DMS79 treated with DMSO at 0.1 percent for 48 hours (cell line): ENCODE measurements around the gene HELB.
"Not testable (repeated sequence)": the region's sequence is repeated elsewhere in the genome, so short reads cannot be mapped to it uniquely, and the experiment has no call there.

Experiments used
- DNase-seq: peaks from one replicate; lab custom pipeline; 2025; lab: John Stamatoyannopoulos, UW

Gene HELB

DNA sequence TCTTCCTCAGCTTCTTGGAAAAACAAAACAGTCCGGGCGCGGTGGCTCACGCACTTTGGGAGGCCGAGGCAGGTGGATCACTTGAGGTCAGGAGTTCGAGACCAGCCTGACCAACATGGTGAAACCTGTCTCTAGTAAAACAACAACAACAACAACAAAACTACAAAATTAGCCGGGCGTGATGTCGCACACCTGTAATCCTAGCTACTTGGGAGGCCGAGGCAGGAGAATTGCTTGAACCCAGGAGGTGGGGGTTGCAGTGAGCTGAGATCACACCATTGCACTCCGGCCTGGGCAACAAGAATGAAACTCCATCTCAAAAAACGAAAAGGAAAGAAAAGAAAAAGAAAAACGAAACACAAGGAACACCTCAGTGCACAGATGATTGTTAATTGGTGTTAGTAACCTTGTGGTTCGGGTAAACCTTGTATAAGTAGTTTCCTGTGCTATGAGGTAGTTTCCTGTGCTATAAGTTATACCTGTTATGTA, 1.1 kb downstream of the HELB start:
- not testable (repeated sequence) for DNase-seq

DNA sequence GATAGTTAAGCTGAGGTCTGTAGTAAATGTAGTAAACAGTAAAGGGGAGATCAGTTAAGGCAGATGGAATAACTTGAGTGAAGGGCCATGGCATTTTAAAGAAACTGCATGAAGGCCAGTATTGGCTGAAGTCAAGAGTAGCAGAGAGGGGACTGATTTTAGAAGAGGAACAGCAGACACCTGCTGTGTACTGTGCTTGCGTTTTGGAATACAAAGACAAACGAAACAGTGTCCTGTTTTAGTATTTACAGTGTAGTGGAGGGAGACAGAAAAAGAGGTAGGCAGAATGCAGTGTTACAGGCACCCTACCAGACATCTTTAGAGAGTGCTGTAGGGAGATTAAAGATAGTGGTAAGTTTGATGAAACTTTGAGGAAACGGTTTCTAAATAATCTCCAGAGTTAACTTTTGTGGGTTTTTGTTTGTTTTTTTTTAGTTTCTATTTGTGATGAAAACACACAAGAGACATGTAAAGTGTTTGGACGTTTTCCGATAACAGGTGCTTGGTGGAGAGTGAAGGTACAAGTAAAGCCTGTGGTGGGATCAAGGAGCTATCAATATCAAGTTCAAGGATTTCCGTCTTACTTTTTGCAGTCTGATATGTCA, 2.1 kb downstream of the HELB start:
- no peak for DNase-seq

DNA sequence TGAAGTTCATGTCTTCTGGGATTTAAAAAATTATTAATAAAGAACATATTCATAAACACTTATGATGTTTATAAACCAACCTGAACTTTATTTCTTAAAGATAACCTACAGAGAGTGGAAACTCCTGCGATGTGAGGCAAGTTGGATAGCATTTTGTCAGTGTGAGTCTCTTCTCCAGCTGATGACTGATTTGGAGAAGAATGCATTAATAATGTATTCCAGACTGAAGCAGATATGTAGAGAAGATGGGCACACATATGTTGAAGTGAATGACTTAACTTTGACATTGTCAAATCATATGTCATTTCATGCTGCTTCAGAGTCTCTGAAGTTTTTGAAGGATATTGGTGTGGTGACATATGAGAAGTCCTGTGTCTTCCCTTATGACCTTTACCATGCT, 7.3 kb downstream of the HELB start:
- no peak for DNase-seq

DNA sequence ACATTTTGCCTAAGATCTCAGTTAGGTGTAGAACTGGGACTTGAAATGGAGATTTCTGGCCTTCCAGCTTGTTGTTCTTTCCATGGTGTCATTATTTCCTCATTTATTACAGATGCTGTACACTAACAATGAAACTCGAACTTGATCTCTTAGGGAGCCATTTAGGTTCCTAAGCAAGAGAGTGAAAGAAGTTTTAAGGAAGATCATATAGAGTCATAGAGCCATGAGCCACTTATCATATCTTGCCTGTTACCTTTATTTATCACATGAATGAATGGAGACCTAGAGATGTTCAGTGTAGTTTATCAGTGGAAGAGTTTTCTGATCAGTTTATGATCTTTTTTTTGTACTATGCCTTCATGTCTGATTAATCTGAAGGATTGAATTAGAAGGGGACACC, 9.9 kb downstream of the HELB start:
- DNase-seq, result no peak

DNA sequence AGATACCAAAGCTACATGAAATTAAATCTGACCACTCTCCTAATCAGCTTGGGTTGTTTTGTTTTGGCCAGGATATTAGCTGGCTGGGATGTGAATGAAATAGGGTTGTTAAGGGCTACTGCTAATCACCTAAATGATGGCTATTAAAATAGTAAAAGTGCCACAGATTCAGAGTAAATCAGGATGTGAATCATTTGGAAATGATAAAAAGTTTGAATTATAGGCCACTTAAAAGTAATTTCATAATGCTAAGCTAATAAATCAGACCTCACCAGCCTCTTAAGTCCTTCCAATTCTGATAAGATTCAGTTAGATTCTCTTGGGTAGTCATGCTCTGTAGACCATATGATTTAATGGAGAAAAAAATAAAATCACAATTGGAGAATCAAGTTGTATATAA, 12.0 kb downstream of the HELB start:
- no peak for DNase-seq

DNA sequence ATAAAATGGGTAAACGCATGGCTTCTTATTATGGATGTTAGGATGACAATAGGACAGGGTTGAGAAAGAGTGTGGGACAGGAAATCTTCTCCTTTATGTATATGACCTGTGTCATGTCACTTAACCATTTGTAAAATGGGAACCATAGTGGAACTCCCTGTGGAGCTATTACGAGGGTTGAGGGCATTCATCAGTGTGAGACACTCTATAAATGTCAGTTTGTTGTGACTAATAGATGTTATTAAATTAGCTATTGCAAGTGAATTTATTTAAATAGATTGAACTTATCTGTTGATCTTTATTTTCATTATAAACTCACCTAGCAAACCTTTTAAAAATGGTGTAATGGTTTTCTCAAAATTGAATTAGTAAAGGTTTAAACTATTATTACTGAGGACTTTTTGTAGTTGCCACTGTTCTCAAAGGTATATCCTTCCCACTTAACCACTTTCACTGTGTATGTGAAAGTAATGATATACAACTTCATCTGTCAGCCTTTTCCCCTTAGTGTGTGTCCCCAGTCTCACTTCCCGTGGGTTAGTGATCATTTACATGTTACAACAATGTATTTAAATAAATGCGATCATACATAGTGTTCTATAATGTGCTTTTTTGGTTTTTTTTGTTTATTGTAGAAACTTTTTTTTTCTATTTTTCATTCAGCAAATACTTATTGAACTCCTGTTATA, 17.1 kb downstream of the HELB start:
- no peak for DNase-seq

DNA sequence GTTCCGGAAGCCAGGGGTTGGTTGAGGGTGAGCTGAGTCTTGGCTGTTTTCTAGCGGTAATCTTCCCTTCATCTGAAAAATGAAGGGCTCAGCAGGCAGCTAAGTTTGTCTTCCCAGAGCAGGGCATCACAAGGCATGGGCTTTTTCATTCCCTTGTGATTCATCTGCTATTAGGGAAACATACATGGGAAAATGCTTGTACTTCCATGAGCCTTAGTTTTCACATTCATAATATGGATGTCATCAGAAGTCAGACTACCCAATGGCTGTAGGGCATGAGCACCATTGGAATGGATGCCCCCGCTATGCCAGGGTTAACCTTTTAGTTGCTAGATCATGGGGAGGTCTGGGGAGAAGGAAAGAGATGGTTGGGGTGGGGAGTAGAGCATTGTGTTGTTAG, 18.7 kb downstream of the HELB start:
- DNase-seq, result no peak

DNA sequence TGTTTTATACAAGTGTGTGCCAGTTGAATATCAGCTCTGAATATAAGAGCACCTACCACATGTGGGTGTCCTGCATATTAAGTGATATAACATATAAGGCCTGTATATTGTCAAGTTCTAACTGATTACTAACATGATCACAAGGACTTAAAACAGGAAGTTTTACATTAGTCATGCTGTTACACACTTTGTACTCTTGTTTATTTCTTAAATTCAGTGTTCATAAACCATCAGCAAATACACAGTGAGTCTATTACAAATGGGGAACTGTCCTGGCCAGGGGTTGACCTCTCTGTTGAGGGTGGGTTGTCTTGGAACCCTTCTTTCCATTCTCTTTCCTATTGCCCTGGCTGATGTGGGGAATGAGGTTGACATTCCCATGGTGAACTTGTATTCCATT, 19.1 kb downstream of the HELB start:
- no peak for DNase-seq

DNA sequence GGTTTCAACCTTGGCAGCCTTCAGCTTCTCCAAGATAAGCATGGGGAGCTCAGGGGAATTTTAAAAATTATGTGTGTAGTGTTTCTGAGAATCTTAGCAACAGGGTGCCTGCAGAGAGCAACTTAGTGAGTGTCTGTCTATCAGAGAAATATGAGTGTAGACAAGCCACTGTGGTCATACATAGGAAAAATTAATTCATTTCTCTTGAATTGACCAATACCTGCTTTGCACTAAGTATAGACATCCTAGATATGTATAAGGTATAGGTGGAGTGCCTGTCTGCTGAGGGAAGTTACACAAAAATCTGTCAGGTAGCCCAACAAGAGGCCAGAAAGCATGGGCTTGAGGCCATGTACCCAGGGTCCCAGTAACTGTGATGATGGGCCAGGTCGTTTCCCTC, 20.7 kb downstream of the HELB start:
- no peak for DNase-seq

DNA sequence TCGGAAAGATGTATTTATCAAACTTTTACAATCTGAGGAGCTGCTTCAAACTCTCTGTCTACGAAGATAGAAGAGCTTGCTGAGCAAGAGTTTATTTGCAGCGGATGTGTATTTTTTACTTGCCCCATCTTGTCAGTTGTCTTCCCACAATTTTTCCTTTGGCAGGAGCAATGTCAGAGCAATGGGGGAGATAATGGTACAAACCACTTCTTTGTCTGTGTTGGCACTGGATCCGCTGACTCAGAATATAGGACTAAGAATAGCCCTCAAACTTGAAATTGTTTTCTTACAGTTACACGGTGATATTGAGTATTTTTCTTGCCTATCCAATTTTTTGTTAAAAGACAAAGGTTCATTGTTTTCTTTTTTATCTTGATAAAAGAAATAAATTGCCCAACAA, 27.6 kb downstream of the HELB start:
- no peak for DNase-seq

DNA sequence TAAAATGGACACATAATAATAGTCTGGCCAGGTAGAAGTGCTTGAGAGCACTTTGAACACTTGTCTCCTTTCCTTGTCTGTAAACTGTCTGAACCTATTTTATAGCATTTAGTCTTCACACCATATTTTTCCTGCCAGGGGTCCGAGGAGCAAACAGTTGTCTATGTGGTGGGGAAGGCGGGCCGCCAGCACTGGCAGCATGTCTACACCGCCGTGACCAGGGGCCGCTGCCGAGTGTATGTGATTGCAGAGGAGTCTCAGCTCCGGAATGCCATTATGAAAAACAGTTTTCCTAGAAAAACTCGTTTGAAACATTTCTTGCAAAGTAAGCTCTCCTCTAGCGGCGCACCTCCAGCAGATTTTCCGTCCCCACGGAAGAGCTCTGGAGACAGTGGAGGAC, 28.7 kb downstream of the HELB start:
- no peak for DNase-seq

DNA sequence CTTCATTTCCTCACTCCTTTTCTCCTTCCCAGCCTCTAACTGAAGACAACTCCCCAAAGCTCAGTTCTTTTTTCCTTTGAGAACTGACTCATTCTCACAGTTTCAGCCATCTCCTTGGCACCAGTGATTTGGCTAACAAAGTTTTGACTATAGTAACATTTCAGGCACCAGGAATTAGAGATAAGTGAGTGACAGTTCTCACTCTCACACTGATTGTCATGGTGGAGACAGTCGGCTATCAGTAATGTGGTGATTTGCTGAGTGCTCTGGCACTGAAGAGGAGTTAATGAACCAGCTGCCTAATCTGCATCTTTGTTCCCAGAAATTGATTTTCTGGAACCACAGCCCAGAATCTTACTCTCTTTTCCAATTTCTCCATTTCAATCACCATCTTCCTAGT, 29.5 kb downstream of the HELB start:
- DNase-seq, result no peak

DNA sequence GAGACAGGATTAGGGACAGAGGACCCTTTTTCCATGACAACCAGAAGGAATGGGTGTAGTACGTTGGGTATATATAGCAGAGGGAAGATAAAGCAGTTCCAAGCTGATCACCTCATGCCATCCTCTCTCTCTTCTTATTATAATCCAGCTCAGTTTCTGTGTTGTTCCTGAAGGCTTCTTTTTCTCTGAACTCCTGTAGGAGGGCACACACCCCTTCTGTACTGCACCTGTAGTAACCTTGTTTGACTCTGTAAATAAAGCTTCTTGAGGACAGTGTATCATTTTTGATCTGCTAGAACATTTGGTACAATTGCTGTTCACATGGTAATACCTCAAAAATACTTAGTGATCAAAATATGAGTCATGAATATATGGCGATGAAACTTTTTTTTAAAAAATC, 33.5 kb downstream of the HELB start:
- DNase-seq, result no peak

DNA sequence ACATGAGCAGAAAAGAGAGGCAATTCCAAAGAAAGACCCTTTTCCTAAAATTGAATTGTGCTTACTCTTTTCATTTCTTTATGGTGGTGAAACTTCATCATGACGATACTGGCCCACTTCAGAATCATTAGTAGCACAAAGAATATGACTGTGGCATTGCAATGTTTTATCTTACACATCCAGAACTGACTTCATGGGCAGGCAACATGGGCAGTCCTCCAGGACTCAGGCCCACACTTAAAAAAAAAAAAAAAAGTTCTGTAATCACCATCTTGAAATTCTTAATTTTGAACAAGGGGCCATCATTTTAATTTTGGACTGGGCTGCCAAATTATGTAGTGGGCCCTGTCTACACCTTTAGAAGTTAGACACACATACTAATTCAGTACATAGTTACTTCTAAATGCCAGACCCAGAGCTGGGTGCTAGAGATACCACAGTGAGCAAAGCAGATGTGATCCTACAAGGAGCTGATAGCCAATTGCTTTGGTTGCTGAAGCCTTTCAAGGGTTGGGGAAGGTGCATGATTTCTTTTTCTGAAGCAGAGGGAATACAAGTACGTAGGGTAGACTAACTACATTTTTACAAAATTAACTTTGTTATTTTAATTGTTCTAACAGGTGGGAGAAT, 35.2 kb downstream of the HELB start:
- no peak for DNase-seq

DNA sequence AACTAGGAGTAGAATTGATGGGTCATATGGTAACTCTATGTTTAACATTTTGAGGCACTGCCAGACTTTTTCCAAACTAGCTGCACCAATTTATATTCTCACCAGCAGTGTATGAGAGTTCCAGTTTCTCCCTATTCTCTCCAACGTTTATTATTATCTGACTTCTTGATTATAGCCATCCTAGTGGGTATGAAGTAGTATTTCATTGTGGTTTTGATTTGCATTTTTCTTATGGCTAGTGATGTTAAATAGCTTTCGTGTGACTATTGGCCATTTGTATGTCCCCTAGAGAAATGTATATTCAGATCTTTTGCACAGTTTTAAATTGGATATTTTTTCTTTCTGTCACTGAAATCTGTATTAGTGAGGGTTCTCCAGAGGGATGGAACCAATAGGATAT, 37.8 kb downstream of the HELB start:
- DNase-seq, result no peak

DNA sequence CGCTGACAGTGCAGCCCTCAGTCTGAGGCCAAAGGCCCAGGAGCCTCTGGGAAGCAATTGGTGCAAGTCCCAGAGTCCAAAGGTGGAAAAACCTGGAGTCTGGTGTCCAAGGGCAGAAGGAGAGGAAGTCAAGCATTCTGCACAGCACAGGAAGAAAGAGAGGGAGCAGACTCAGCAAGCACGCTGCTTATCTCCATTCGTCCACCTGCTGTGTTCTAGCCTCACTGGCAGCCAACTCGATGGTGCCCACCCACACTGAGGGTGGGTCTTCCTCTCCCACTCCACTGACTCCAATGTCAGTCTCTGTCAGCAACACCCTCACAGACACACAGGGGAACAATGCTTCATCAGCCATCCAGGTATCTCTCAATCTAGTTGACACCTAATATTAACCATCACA, 38.8 kb downstream of the HELB start:
- no peak for DNase-seq

DNA sequence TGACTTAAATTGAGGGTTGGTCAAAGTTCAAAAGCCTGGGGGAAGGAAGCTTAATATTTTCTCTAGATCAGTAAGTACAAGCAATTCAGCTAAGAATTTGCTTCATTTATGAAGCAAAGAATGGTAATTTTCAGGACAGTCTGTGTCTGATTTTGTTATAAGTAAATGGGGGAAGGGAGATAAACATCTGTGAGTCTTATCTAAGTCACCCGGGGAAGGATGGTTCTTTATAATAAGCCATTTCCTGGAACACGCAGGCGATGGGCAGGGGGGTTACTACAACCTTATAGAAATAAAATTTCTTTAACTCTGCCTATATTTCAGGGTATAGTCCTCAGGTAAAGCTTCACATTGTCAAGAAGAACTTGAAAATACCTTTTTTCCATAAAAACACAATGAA, 42.9 kb downstream of the HELB start:
- no peak for DNase-seq

DNA sequence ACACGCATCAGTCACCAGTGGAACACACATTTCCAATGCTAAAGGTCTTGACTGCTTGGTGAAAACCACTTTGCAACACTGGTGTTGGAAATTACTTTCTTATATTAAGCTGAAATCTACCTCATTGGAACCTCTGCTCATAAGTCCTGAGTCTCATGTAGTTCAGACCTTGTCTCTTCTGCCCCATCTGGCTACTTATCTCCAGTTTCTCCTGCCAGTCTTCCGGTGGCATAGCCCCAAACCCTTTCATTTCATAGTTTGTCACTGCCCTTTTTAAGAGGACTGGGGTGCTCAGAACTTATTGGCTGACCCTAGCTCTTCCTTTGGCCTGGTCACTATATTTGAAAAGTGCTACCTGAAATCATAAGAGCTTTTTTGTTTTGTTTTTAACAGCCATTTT, 43.7 kb downstream of the HELB start:
- no peak for DNase-seq

DNA sequence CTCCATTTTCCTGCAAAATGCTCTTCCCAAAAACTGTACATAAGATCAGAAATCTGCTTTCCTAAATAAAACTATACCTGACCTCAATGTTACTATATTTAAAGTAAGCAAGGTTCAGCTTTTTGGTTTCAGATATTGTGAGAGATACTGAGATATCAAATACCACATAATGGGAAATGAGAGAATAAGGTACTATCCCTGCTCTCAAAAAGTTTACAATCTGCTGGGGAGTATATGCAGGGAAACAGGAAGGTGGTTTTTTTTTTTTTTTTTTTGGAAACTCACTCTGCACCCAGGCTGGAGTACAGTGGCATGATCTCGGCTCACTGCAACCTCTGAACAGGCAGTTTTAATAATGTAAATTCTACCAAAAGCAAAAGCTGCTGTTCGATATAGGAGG, 49.0 kb downstream of the HELB start:
- DNase-seq, result no peak

DNA sequence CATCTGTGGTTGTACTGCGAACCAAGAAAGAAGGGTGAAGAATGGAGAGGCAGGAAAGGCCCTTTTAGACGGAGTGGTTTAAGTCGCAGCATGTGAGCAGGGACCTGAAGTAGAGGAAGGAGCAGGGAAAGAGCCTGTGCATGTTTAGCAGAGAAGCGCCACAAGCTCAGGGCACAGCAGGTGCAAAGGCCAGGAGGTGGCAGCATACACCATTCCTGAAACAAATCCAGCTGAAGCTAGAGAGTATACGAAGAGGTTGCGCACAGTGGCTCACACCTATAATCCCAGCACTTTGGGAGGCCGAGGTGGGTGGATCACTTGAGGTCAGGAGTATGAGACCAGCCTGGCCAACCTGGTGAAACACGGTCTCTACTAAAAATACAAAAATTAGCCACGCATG, 49.9 kb downstream of the HELB start:
- no peak for DNase-seq

DNA sequence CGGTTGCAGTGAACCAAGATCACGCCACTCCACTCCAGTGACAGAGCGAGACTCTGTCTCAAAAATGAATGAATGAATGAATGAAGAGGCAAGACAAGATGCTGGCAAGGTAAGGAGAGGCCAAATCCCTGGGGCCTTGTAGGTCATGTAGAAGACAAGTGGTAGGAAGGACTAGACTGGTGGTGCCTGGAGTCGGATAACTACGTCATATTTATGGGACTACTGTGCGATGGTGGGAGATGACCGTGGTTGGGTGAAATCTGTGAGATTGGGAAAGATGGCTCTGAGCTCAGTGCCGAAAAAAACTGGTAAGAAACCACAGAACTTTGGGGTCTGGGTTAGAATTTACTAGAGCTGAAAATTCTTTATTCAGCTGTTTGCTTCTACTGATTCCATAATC, 50.6 kb downstream of the HELB start:
- no peak for DNase-seq

DNA sequence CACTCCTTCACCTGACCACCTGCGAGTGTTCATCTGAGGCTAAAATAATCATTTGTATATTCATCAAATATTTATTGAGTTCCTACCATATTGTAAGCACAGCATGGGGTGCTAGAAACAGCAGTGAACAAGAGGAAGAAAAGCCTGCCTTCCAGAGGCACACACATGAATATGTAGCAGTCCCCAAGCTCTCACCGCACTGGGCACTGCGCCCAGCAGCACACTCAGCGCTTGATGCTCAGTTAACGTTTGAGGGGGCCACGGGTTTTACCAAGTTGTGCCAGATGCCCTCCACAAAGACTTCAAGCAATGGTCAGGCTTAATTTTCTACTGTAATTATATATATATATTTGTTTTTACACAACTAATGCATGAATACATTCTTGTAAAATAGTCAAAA, 52.0 kb downstream of the HELB start:
- DNase-seq, result peak; percentile 21

DNA sequence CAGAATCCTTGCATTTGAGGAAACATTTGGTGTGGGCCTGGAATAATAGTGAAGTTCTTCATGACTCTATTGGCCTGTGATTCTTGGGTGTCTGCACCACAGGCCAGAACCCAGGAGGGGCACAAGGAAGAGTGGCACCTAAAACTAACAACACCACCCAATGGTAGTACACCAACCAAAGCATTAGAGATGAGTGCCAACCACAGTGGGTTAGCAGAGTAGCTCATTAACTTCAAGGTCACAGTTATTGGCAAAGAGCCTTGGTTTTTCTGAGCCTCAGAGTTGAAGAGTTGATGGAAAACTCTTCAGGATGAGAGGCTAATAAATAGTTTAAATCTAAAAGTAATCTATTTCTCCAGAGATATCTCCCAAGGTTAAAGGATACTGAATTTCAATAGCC, 57.0 kb downstream of the HELB start:
- no peak for DNase-seq

DNA sequence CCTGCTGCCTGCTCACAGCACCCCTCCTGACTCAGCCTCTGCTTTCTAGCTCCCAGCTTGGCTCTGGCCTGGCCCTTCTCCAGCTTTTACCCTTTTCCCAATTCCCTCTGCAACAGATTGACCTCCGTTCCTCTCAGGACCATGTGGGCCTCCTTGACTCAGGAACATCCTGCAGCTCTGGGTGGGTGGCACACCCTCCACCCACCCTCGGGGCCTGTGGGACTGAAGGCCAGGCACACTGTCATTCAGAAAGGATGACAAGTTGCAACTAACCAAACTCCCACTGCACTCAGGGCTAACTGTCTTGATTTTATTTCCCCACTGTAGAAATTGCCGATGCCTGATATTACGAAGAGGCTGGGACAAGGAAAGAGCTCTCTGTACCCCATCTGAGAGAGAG, 59.4 kb downstream of the HELB start:
- no peak for DNase-seq
